MM.1S (cell line): ENCODE data around the gene APRT.

Experiments used
- DNase-seq: peaks from one replicate; pipeline ENCODE4 v3.0.0-alpha.2; 2015
- H2AFZ ChIP-seq: fragments of 300-600 bp; sonication (generic); 2 replicates; pipeline ENCODE4 v1.6.0; 2016; ENCODE audit warnings: antibody characterized with exemption, low read length
- H3F3A ChIP-seq: fragments of 300-600 bp; sonication (generic); 2 replicates; pipeline ENCODE4 v1.6.1; 2016; ENCODE audit warnings: mild to moderate bottlenecking, antibody characterized with exemption, low read length, moderate library complexity, mixed read lengths; ENCODE audit not compliant: insufficient read depth
- H3K27ac ChIP-seq: fragments of 300-600 bp; sonication (generic); 2 replicates; pipeline ENCODE4 v1.5.1; 2016; ENCODE audit warnings: mild to moderate bottlenecking, low read length
- H3K27me3 ChIP-seq: fragments of 300-600 bp; sonication (generic); replicated peaks from 2 replicates; pipeline ENCODE4 v1.6.0; 2016; ENCODE audit warnings: low read length; ENCODE audit not compliant: insufficient read depth
- H3K36me3 ChIP-seq: fragments of 300-600 bp; sonication (generic); replicated peaks from 2 replicates; pipeline ENCODE4 v1.6.1; 2016; ENCODE audit warnings: mild to moderate bottlenecking, low read length, mixed read lengths; ENCODE audit not compliant: insufficient read depth
- H3K4me1 ChIP-seq: fragments of 300-600 bp; sonication (generic); 2 replicates; pipeline ENCODE4 v1.6.1; 2016; ENCODE audit warnings: low read length, mixed read lengths
- H3K4me2 ChIP-seq: fragments of 300-600 bp; sonication (generic); 2 replicates; pipeline ENCODE4 v1.6.0; 2016; ENCODE audit warnings: low read depth, low read length
- H3K4me3 ChIP-seq: fragments of 300-600 bp; sonication (generic); 2 replicates; pipeline ENCODE4 v1.5.1; 2016; ENCODE audit warnings: low read length, mixed read lengths
- H3K79me2 ChIP-seq: fragments of 300-600 bp; sonication (generic); 2 replicates; pipeline ENCODE4 v1.6.1; 2016; ENCODE audit warnings: mixed run types, low read length, mixed read lengths
- H3K9ac ChIP-seq: fragments of 300-600 bp; sonication (generic); 2 replicates; pipeline ENCODE4 v1.6.1; 2016; ENCODE audit warnings: low read length, mixed read lengths
- H3K9me2 ChIP-seq: fragments of 300-600 bp; sonication (generic); replicated peaks from 2 replicates; pipeline ENCODE4 v1.6.1; 2016; ENCODE audit warnings: mild to moderate bottlenecking, low read length, mixed read lengths; ENCODE audit not compliant: insufficient read depth
- H3K9me3 ChIP-seq: fragments of 300-600 bp; sonication (generic); replicated peaks from 2 replicates; pipeline ENCODE4 v1.6.1; 2016; ENCODE audit warnings: mild to moderate bottlenecking, low read length, mixed read lengths; ENCODE audit not compliant: insufficient read depth
- H4K20me1 ChIP-seq: fragments of 300-600 bp; sonication (generic); 2 replicates; pipeline ENCODE4 v1.6.1; 2016; ENCODE audit warnings: mild to moderate bottlenecking, low read length, moderate library complexity, mixed read lengths; ENCODE audit not compliant: insufficient read depth
- CTCF ChIP-seq: fragments of 300-600 bp; sonication (generic); IDR thresholded peaks from 2 replicates; pipeline ENCODE4 v1.5.1; 2016; ENCODE audit warnings: antibody characterized with exemption, low read length, mixed read lengths
- EZH2 ChIP-seq: fragments of 300-600 bp; sonication (generic); optimal IDR thresholded peaks from 2 replicates; pipeline ENCODE3; 2017; ENCODE audit warnings: low read depth, mild to moderate bottlenecking, antibody characterized with exemption, low read length, mixed read lengths
- EZH2phosphoT487 ChIP-seq: fragments of 300-600 bp; sonication (generic); IDR thresholded peaks from 2 replicates; pipeline ENCODE4 v1.6.1; 2018; ENCODE audit warnings: antibody characterized with exemption, low read length

The APRT gene

GRCh38 chr16:88809068-88809675 lies 2.6 kb downstream of the APRT start:
- Histone ChIP-seq H3K4me3 (no peak overlapping the region), H3K27ac (no peak overlapping the region), H3K9ac (no peak overlapping the region), H3K36me3 (no peaks in the 10 kb centered on the region), H3K9me3 (no peaks in the 10 kb centered on the region), H2AFZ (no peak overlapping the region), H3K4me2 (peak overlapping the region; percentile 92; the same call in 1 of the 2 replicates), H3K4me1 (peaks cover 6% of the 10 kb centered on the region; the same call in 1 of the 2 replicates), H3K9me2 (no peaks in the 10 kb centered on the region), H3F3A (peaks cover 10% of the 10 kb centered on the region; the same call in 1 of the 2 replicates), H3K27me3 (no peaks in the 10 kb centered on the region), H3K79me2 (peaks cover 58% of the 10 kb centered on the region), H4K20me1 (no peaks in the 10 kb centered on the region)
- TF ChIP-seq EZH2 = no peak
- TF ChIP-seq EZH2phosphoT487 = no peak
- no peak for TF ChIP-seq CTCF
- no peak for DNase-seq

GRCh38 chr16:88807626-88808453 lies 3.9 kb downstream of the APRT start:
- Histone ChIP-seq H3K9ac (no peak overlapping the region), H3K27me3 (no peaks in the 10 kb centered on the region), H3F3A (peaks cover 10% of the 10 kb centered on the region; the same call in 1 of the 2 replicates), H3K4me3 (no peak overlapping the region), H2AFZ (no peak overlapping the region), H3K9me3 (no peaks in the 10 kb centered on the region), H3K27ac (no peak overlapping the region), H3K4me1 (peaks cover 6% of the 10 kb centered on the region; the same call in 1 of the 2 replicates), H3K36me3 (no peaks in the 10 kb centered on the region), H3K9me2 (no peaks in the 10 kb centered on the region), H3K79me2 (peaks cover 60% of the 10 kb centered on the region), H3K4me2 (no peak overlapping the region), H4K20me1 (no peaks in the 10 kb centered on the region)
- no peak for DNase-seq
- TF ChIP-seq CTCF (no peak), EZH2 (no peak), EZH2phosphoT487 (no peak)

- H3K4me3 ChIP-seq = no peak overlapping the region
- H3K36me3 ChIP-seq = no peaks in the 10 kb centered on the region
- H4K20me1 ChIP-seq = no peaks in the 10 kb centered on the region
- no peak overlapping the region for H3K9ac ChIP-seq
- no peak overlapping the region for H3K27ac ChIP-seq
- H2AFZ ChIP-seq = no peak overlapping the region
- no peaks in the 10 kb centered on the region for H3K27me3 ChIP-seq
- peaks cover 10% of the 10 kb centered on the region; the same call in 1 of the 2 replicates for H3F3A ChIP-seq
- no peaks in the 10 kb centered on the region for H3K9me3 ChIP-seq
- H3K4me2 ChIP-seq = no peak overlapping the region
- DNase-seq = no peak
- H3K79me2 ChIP-seq = peaks cover 60% of the 10 kb centered on the region
- no peaks in the 10 kb centered on the region for H3K9me2 ChIP-seq
- TF ChIP-seq EZH2 (no peak), EZH2phosphoT487 (no peak), CTCF (no peak)
- H3K4me1 ChIP-seq = peaks cover 6% of the 10 kb centered on the region; the same call in 1 of the 2 replicates
Observed at GRCh38 chr16:88807142-88807625, 4.5 kb downstream of the APRT start.
